ENCODE results near the gene TMEM108.

DNA sequence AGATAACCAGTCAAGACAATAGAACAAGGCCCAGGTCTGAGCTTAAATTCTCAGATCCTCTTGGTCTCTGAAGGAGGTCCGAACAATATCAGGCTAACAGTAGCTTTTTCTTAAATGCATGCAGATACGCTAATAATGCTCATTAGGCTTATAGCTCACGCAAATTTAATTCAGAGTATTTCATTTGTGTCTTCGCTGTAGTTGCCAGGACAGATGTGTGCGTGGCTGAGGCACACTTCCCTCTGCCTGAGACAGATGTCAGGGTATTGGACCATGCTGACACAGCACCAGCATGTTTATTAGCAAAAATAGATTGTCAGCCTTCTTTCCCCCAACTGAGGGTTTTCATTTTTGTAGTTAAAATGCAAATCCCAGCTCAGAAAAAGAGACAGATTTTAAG lies 258.8 kb downstream of the TMEM108 start:
- TF ChIP-seq SUZ12 (IDR thresholded peaks at IDR 0.05; ENCODE audit: extremely low read depth, insufficient read depth, insufficient read length) (no peak), YY1 (IDR thresholded peaks at IDR 0.05; ENCODE audit: insufficient read depth, insufficient read length) (no peak)

Data from NT2/D1 (cell line).